K562 (cell line): ENCODE results near the gene PLA2G4D. TPM values are rescaled to one million over a fixed set of nuclear protein-coding genes. Genes with fewer than 3 reads are reported as not detected.

Source experiments
- ETV5 ChIP-seq: sonication (generic); formaldehyde crosslinking; IDR thresholded peaks from 2 replicates; pipeline ENCODE4 v1.4.0; 2020; ENCODE audit warnings: low read depth, mild to moderate bottlenecking, missing genetic modification reagents
- ETV6 ChIP-seq, 3 experiments: fragments of 150-350 bp in 1 of 3; sonication (generic) in 1 of 3; formaldehyde crosslinking in 1 of 3; IDR thresholded peaks; 2 replicates each; pipeline versions ENCODE4 v1.6.1 to v1.8.0; 2014 to 2022; ENCODE audit warnings: borderline replicate concordance in 2 of 3, low read depth in 2 of 3, antibody characterized with exemption in 1 of 3, low read length in 1 of 3, mild to moderate bottlenecking in 1 of 3, missing genetic modification reagents in 1 of 3
- FOXP1 ChIP-seq: sonication (generic); formaldehyde crosslinking; IDR thresholded peaks from 2 replicates; pipeline ENCODE4 v1.8.0; 2022; ENCODE audit warnings: mild to moderate bottlenecking, missing genetic modification reagents
- HDAC3 ChIP-seq: fragments of 450-650 bp; IDR thresholded peaks from 2 replicates; pipeline ENCODE4 v1.6.1; 2018; ENCODE audit warnings: borderline replicate concordance, mild to moderate bottlenecking, moderate library complexity; ENCODE audit not compliant: partially characterized antibody
- MTA2 ChIP-seq: fragments of 450-650 bp; IDR thresholded peaks from 2 replicates; pipeline ENCODE4 v1.6.1; 2016; ENCODE audit warnings: low read depth
- MYBL2 ChIP-seq, 2 experiments: fragments of 450-650 bp in 1 of 2; sonication (generic) in 1 of 2; formaldehyde crosslinking in 1 of 2; IDR thresholded peaks; 2 replicates each; pipeline versions ENCODE4 v1.6.1 to v1.8.1; 2017 to 2022; ENCODE audit warnings: borderline replicate concordance in 1 of 2, inconsistent platforms in 1 of 2, low read depth in 1 of 2, mild to moderate bottlenecking in 1 of 2, missing genetic modification reagents in 1 of 2, moderate library complexity in 1 of 2
- PYGO2 ChIP-seq: fragments of 450-650 bp; IDR thresholded peaks from 2 replicates; pipeline ENCODE4 v1.6.1; 2016; ENCODE audit warnings: mild to moderate bottlenecking, missing genetic modification characterization, moderate library complexity, missing compliant biosample characterization
- RFX7 ChIP-seq: fragments of 250-450 bp; sonication (Bioruptor Pico); IDR thresholded peaks from 2 replicates; pipeline ENCODE4 v1.5.1; 2021; ENCODE audit warnings: mild to moderate bottlenecking
- TFAP4 ChIP-seq: sonication (generic); formaldehyde crosslinking; IDR thresholded peaks from 2 replicates; pipeline ENCODE4 v1.8.0; 2022; ENCODE audit warnings: missing genetic modification reagents, mild to moderate bottlenecking, moderate library complexity, borderline replicate concordance
- ZBTB11 ChIP-seq, 3 experiments: fragments of 200-800 bp in 1 of 3; fragments of 250-450 bp in 1 of 3; fragments of 450-650 bp in 1 of 3; sonication (Bioruptor Pico) in 1 of 3; sonication (Bioruptor generic) in 1 of 3; formaldehyde crosslinking in 1 of 3; IDR thresholded peaks; 2 replicates each; pipeline versions ENCODE4 v1.6.1 to v1.8.0; 2016 to 2022; ENCODE audit warnings: mild to moderate bottlenecking in 2 of 3, missing genetic modification characterization in 2 of 3, missing compliant biosample characterization in 1 of 3, moderate library complexity in 1 of 3
- ZBTB49 ChIP-seq: sonication (generic); formaldehyde crosslinking; IDR thresholded peaks from 2 replicates; pipeline ENCODE4 v1.8.0; 2022; ENCODE audit warnings: missing genetic modification reagents, mild to moderate bottlenecking, borderline replicate concordance
- ZFP1 ChIP-seq: fragments of 450-650 bp; formaldehyde crosslinking; IDR thresholded peaks from 2 replicates; pipeline ENCODE4 v1.4.0; 2020; ENCODE audit warnings: mild to moderate bottlenecking, mixed read lengths
- ZNF232 ChIP-seq: sonication (generic); formaldehyde crosslinking; IDR thresholded peaks from 2 replicates; pipeline ENCODE4 v1.8.0; 2022; ENCODE audit warnings: mild to moderate bottlenecking, missing genetic modification reagents
- ZNF24 ChIP-seq: fragments of 450-650 bp; IDR thresholded peaks from 2 replicates; pipeline ENCODE4 v1.6.1; 2016
- ZNF655 ChIP-seq: fragments of 250-450 bp; sonication (Bioruptor Pico); IDR thresholded peaks from 2 replicates; pipeline ENCODE4 v1.5.0; 2021
- ZNF76 ChIP-seq: fragments of 250-450 bp; sonication (Bioruptor Pico); IDR thresholded peaks from 2 replicates; pipeline ENCODE4 v1.4.0; 2020; ENCODE audit warnings: mild to moderate bottlenecking, moderate library complexity, borderline replicate concordance
- ZSCAN29 ChIP-seq: fragments of 450-650 bp; IDR thresholded peaks from 2 replicates; pipeline ENCODE4 v1.6.1; 2017
- polyA plus RNA-seq, 8 experiments: library from polyadenylated mRNA; depleted of rRNA in 4 of 8; stranded (reverse) in 5 of 8; unstranded in 3 of 8; fragments of >200 nt; fragmentation: Nextera tagmentation in 2 of 8; fragmentation: Illumina TruSeq in 1 of 8; extraction: Ambion mirVana in 2 of 8; extraction: Trizol in 1 of 8; gene quantifications; 2 replicates each; pipeline versions ENCODE4 v1.2.1 to v1.2.3, GENCODE V29; 2011 to 2014; ENCODE audit warnings: inconsistent platforms in 1 of 8, missing spikeins in 1 of 8
- total RNA-seq, 7 experiments: library from RNA; depleted of rRNA in 6 of 7; stranded (reverse); fragments of >200 nt in 6 of 7; fragmentation: Illumina TruSeq in 2 of 7; extraction: Trizol in 2 of 7; gene quantifications; 2 replicates each; pipeline versions ENCODE4 v1.2.1 to v1.2.3, GENCODE V29; 2011 to 2021; ENCODE audit warnings: low replicate concordance in 1 of 7

PLA2G4D gene
- total and polyA plus RNA-seq, 9 of the 15 experiments (the other 6 are each of a cell fraction or from before 2014, with no cell fraction given) = 0.04 TPM; not detected in 8

GRCh38 chr15:42056934-42057798 is 37.2 kb downstream of the PLA2G4D start (continued):
- peak; percentile 22; the same call in 1 of the 2 replicates for TF ChIP-seq TFAP4
- no peak for TF ChIP-seq MYBL2 (IDR thresholded peaks at IDR 0.05; ENCODE audit: low read depth)
- no peak for TF ChIP-seq MYBL2 (CRISPR knock-in tag; IDR thresholded peaks at IDR 0.05; ENCODE audit: borderline replicate concordance)
- no peak for TF ChIP-seq ZNF232
- no peak for TF ChIP-seq RFX7 (CRISPR knock-in tag)
- no peak for TF ChIP-seq ETV5 (CRISPR knock-in tag)
- TF ChIP-seq ETV6 (IDR thresholded peaks at IDR 0.05; ENCODE audit: borderline replicate concordance in 1 of 2, low read depth in 2 of 2, low read length in 1 of 2) = no peak
- no peak for TF ChIP-seq ETV6 (CRISPR knock-in tag; IDR thresholded peaks at IDR 0.05; ENCODE audit: borderline replicate concordance)
- TF ChIP-seq ZFP1 (CRISPR knock-in tag) = no peak
- no peak for TF ChIP-seq FOXP1
- TF ChIP-seq ZBTB49 (CRISPR knock-in tag) = no peak
- TF ChIP-seq HDAC3 = no peak
- no peak for TF ChIP-seq ZNF76 (CRISPR knock-in tag)
- TF ChIP-seq PYGO2 = no peak
- TF ChIP-seq ZNF24 = no peak
- no peak for TF ChIP-seq ZSCAN29
- TF ChIP-seq ZBTB11 (CRISPR knock-in tag; IDR thresholded peaks at IDR 0.05) = no peak
- no peak for TF ChIP-seq ZNF655
- no peak for TF ChIP-seq MTA2
